GM19240 (cell line): ENCODE data around the gene NSFL1C.

ENCODE experiments used
- DNase-seq: peaks from one replicate; pipeline ENCODE4 v3.0.0; 2011; ENCODE audit warnings: low spot score; ENCODE audit not compliant: insufficient read length

The NSFL1C gene

GRCh38 chr20:1484438-1485116 is 17.9 kb upstream of the NSFL1C start:
- DNase-seq: no peak

- no peak for DNase-seq
Measured at GRCh38 chr20:1479831-1480595, 13.4 kb upstream of the NSFL1C start.

- no peak for DNase-seq
Measured at GRCh38 chr20:1478566-1478965, 11.9 kb upstream of the NSFL1C start.

- no peak for DNase-seq
Measured at GRCh38 chr20:1477896-1478490, 11.3 kb upstream of the NSFL1C start.

- no peak for DNase-seq
Measured at GRCh38 chr20:1474817-1475603, 8.4 kb upstream of the NSFL1C start.

- DNase-seq: no peak
Measured at GRCh38 chr20:1474325-1474724, 7.7 kb upstream of the NSFL1C start.

GRCh38 chr20:1473246-1474220 is 6.9 kb upstream of the NSFL1C start:
- DNase-seq: no peak

GRCh38 chr20:1472556-1473245 is 6.1 kb upstream of the NSFL1C start:
- no peak for DNase-seq

GRCh38 chr20:1471242-1471641 is 4.6 kb upstream of the NSFL1C start:
- no peak for DNase-seq

- peak; percentile 8 for DNase-seq
Measured at GRCh38 chr20:1469925-1470571, 3.4 kb upstream of the NSFL1C start.

- DNase-seq: no peak
Measured at GRCh38 chr20:1469306-1469905, 2.8 kb upstream of the NSFL1C start.

GRCh38 chr20:1468117-1468624 is 1.5 kb upstream of the NSFL1C start:
- no peak for DNase-seq

- DNase-seq: no peak
Measured at GRCh38 chr20:1467355-1468116, 887 bp upstream of the NSFL1C start.

GRCh38 chr20:1467082-1467354 is 369 bp upstream of the NSFL1C start:
- DNase-seq: no peak

- no peak for DNase-seq
Measured at GRCh38 chr20:1465470-1466210, 1.0 kb downstream of the NSFL1C start.

GRCh38 chr20:1463971-1464570 is 2.6 kb downstream of the NSFL1C start:
- no peak for DNase-seq

- no peak for DNase-seq
Measured at GRCh38 chr20:1462834-1463233, 3.8 kb downstream of the NSFL1C start.
